PC-9 (cell line): ENCODE data around the gene MCCD1.

Experiments
- CTCF ChIP-seq: fragments of 200-600 bp; sonication (generic); conservative IDR thresholded peaks from 2 replicates; pipeline ENCODE4 v1.6.1; 2017; ENCODE audit warnings: mixed run types, antibody characterized with exemption, mild to moderate bottlenecking, moderate library complexity
- EZH2 ChIP-seq: fragments of 200-600 bp; sonication (generic); IDR thresholded peaks from 2 replicates; pipeline ENCODE4 v1.8.0; 2017; ENCODE audit warnings: antibody characterized with exemption, low read depth

- TF ChIP-seq CTCF (no peak), EZH2 (no peak)
Measured at GRCh38 chr6:31579119-31579505, 50.4 kb downstream of the MCCD1 start.
